Stimulated activated CD8-positive, alpha-beta memory T cell treated with anti-CD3 and anti-CD28 coated beads, Interleukin-4, amount 100 ng/mL, for 1 hour (primary cell): ENCODE data around the gene BLVRA.
A peak's percentile ranks its signal among the peaks of the same experiment; 100 is the strongest.
"Not testable (repeated sequence)": the region's sequence is repeated elsewhere in the genome, so short reads cannot be mapped to it uniquely, and the experiment has no call there.

Experiments
- DNase-seq, 2 donors: peaks; one replicate each; pipeline ENCODE4 v3.0.0-alpha.2; 2020; ENCODE audit warnings: low read depth in 2 of 2, low spot score in 1 of 2

BLVRA gene

DNA sequence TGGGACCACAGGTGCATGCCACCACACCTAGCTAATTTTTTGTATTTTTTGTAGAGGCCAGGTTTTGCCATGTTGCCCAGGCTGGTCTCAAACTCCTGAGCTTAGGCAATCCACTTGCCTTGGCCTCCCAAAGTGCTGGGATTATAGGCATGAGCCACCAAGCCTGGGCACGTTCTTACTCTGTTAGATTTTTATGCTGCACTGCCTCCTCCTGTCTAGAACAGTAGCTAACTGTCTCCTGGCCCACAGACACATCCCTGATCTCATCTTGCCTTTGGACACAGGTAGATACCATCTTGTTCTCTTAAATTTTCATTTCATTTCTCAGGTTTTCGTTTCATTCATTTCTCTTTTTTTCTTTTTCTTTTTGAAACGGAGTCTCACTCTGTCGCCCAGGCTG lies 41.1 kb downstream of the BLVRA start:
- no peak for DNase-seq

- DNase-seq = no peak
These were observed 45.4 kb downstream of the BLVRA start for GRCh38 chr7:43803865-43804264.

- peak in 1 of 2 donors; percentile 9 for DNase-seq
These were observed 49.9 kb downstream of the BLVRA start for GRCh38 chr7:43808410-43808809.

DNA sequence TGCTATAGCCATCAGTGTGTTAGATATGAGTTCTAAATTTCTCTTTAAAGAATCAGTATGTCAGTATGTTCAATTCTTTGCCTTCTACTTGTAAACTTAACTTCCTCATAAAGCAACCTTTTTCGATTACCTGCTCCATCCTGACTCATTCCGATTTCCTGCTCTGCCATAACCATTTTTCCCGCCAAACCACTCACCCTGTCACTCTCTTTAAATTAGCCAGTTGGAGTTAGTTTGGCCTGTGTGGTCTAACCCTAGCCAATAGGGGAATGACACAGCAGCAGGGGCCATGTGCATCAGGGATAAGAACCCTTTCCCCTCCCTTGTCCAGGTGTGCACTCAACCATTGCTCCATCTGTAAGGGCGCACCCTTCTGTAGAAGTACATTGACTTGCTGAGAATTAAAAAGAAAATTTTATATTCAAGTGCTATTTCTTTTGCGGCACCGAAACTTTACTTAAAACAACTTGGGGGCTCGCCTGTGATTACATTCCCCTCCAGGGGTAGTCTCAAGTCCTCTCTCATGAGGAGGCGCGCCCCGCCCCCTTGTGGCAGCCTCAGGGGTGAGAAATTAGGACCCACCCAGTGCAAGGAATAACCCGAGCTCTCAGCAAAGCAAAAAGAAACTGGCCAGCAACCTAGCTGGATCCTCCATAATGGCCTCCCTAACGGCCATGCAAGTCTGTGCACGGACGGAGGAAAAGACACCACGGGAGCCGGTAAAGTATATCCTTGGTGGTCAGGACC lies 51.9 kb downstream of the BLVRA start:
- not testable (repeated sequence) for DNase-seq

DNA sequence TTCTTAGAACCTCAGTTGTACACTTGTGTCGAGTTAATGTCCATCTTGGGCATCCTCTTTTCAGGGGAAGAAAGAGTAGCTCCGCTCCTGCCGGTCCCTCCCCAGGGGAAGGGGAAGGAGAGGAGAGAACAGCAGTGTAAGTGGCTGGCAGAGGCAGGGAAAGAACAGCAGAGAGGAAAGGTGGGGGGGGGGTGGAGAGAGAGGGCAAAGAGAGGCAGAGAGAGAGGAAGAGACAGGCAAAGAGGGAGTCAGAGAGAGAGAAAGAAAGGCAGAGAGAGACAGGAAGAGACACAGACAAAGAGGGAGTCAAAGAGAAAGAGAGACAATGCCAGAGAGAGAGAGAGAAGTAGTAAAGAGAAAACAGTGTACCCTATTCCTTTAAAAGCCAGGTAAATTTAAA lies 56.9 kb downstream of the BLVRA start:
- DNase-seq = no peak

GRCh38 chr7:43816046-43816797 lies 57.7 kb downstream of the BLVRA start:
- not testable (repeated sequence) for DNase-seq

- not testable (repeated sequence) for DNase-seq
These were observed 64.9 kb downstream of the BLVRA start for GRCh38 chr7:43823425-43823824.

GRCh38 chr7:43823941-43824340 lies 65.5 kb downstream of the BLVRA start:
- no peak for DNase-seq

GRCh38 chr7:43824513-43824912 lies 66.0 kb downstream of the BLVRA start:
- not testable (repeated sequence) for DNase-seq

GRCh38 chr7:43824963-43825362 lies 66.5 kb downstream of the BLVRA start:
- no peak for DNase-seq

GRCh38 chr7:43825391-43825808 lies 66.9 kb downstream of the BLVRA start:
- no peak for DNase-seq

DNA sequence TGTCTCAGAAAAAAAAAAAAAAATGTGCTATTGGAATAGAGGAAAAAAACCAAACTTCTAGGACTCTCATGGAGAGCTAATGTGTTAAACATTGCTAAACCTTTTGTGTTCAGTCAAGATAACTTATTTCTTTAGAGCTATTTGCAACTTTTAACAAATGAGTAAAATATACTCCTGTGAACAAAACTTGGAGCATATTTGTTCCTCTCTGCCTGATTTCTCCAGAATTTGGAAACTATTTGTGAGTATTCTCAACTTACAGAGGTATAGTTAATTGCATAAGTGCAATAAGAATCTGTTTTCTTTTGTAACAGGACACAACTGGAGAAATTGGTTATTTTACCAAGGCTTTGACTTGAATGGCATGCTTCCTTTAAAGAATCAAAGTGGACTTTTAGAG lies 72.4 kb downstream of the BLVRA start:
- not testable (repeated sequence) for DNase-seq

DNA sequence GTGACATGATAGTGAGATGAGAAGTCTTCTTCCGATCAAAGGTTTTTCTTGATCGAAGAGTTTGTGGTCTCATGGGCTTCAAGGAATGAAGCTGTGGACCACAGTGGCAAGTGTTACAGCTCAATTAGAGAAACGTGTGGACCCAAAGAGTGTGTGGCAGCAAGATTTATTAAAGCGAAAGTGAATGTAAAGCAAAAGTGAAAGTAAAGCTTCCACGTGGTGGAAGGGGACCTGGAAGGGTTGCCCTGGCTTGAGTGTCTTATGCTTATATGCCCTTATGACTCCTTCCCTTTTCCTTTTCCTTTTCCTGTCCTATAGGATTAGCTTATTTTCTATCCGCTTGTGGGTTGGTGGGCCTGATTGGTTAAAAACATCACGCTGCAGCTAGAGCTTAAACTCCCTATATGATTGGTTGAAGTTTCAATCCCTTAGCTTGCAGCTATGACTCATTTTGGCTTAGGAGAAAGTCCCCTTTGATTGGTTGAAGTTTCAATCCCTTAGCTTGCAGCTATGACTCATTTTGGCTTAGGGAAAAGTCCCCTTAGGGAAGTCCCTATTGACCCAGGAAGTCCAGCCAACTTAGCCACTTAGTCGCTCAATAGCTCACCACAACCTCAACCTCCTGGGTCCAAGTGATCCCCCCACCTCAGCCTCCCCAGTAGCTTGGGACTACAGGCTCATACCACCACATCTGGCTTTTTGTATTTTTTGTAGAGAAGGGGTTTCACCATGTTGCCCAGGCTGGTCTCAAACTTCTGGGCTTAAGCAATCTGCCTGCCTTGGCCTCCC lies 76.2 kb downstream of the BLVRA start:
- DNase-seq = no peak

GRCh38 chr7:43838201-43838658 lies 79.8 kb downstream of the BLVRA start:
- DNase-seq = no peak

DNA sequence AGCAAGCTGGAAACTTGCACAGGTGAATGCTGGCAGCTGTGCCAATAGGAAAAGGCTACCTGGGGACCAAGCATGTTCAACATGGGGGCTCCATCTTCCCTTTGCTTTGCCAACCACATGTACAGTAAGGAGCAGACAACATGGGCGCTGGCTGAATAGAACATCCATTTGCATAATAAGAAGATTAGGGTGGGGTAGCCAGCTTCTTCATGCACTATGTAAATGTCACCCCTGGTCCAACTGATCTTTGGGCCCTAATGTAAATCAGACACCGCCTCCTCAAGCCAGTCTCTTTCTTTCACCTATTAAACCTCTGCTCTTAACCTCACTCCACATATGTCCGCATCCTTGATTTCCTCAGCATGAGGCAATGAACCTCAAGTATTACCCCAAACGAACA lies 84.8 kb downstream of the BLVRA start:
- no peak for DNase-seq

- no peak for DNase-seq
These were observed 85.8 kb downstream of the BLVRA start for GRCh38 chr7:43844257-43844656.

- DNase-seq = no peak
These were observed 86.2 kb downstream of the BLVRA start for GRCh38 chr7:43844662-43845061.

DNA sequence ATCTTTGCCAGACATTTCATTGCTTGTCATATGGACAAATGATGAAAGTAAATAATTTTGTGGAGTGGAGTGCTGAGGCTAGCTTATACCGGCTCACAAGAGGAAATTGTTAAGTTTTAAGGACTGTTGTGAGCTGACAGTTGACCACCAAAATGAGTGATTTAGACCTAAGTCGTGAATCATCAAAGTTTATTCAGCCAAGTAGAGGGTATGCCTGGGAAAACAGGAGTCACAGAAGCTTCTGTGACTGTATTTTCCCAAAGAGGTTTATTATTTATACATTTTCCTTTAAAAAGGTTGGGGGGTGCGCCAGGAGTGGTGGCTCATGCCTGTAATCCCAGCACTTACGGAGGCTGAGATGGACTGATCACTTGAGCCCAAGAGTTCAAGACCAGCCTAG lies 89.0 kb downstream of the BLVRA start:
- DNase-seq = no peak

GRCh38 chr7:43849047-43849446 lies 90.6 kb downstream of the BLVRA start:
- DNase-seq = no peak

GRCh38 chr7:43850348-43851116 lies 92.1 kb downstream of the BLVRA start:
- no peak for DNase-seq

DNA sequence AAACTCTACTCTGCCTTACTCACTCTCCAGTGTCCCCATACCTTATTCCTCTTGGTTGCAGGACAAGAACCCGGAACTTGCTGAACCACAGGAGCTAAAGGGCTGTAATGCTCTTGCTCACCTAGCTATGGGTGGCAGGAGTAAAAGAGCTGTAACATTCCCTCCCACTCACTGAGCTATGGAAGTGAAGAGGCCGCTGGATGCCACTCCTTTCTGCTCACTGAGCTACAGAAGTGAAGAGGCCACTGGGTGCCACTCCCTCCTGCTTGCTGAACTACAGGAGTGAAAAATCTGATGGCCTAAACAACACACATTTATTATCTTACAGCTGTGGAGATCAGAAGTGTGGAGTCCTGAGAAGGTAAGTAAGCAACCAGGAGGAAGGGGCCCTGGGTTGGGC lies 93.3 kb downstream of the BLVRA start:
- no peak for DNase-seq
